ENCODE results near the gene BHLHE40. TPM values are rescaled to one million over a fixed set of nuclear protein-coding genes. Genes with fewer than 3 reads are reported as not detected.
A peak's percentile ranks its signal among the peaks of the same experiment; 100 is the strongest.

BHLHE40 gene
- total RNA-seq, 1 experiment from 2014 or later = 81.6 TPM

GRCh38 chr3:4985330-4986174 lies 6.3 kb downstream of the BHLHE40 start:
- peak overlapping the region; percentile 46 for H3K27ac ChIP-seq (ENCODE audit: low read depth, low read length)
- H3K4me2 ChIP-seq (ENCODE audit: low read length) = peak overlapping the region; percentile 81
- H3K9me2 ChIP-seq (ENCODE audit: insufficient read depth) = no peaks in the 10 kb centered on the region
- H3K9ac ChIP-seq (ENCODE audit: low read length) = peak overlapping the region; percentile 64
- ChIA-PET RAD21 (ENCODE audit: low non-redundant PET in 1 of 2, low total read pairs in 2 of 2, uncharacterized antibody in 2 of 2, unreplicated experiment in 2 of 2) (no interaction called here), POLR2A (interaction anchor here (0.6 to 4.2 kb wide), 13 partner anchors 9 to 714 kb away, joined by 3 to 27 read pairs (median 6); no protein-coding TSS in a partner anchor), CTCF (interaction anchor here (0.9 to 2.8 kb wide), 6 partner anchors 8 to 72 kb away, joined by 3 to 20 read pairs (median 4); no protein-coding TSS in a partner anchor)
- H3K9me3 ChIP-seq (ENCODE audit: control insufficient read depth in 1 of 2, insufficient read depth in 1 of 2, low read depth in 1 of 2, low read length in 2 of 2) = no peaks in the 10 kb centered on the region
- H4K20me1 ChIP-seq (ENCODE audit: insufficient read depth) = peaks cover 12% of the 10 kb centered on the region; the same call in 1 of the 2 replicates
- peaks cover 33% of the 10 kb centered on the region for H3K79me2 ChIP-seq (ENCODE audit: insufficient read depth, low read length)
- H3K27me3 ChIP-seq (ENCODE audit: insufficient read depth, low read length) = no peaks in the 10 kb centered on the region
- DNase-seq (ENCODE audit: low read depth, low spot score) (peak; percentile 77), ATAC-seq (peak; percentile 12; the same call in 1 of the 2 replicates)
- no peak overlapping the region for H3K4me3 ChIP-seq (replicated peaks in 1 of 2; ENCODE audit: low read depth in 1 of 2, low read length in 2 of 2)
- H3K4me1 ChIP-seq (ENCODE audit: control insufficient read depth in 1 of 2, insufficient read depth in 2 of 2, low read length in 2 of 2) = peaks cover 77 to 99% of the 10 kb centered on the region in 2 experiments
- no TSS peak for BruUV-seq (replicated peaks)
- peaks cover 8 to 29% of the 10 kb centered on the region in 2 experiments; a peak in 3 of 4 replicates for H3K36me3 ChIP-seq (ENCODE audit: control insufficient read depth in 1 of 2, insufficient read depth in 2 of 2, low read length in 2 of 2)
- intact Hi-C loops (cut with micrococcal nuclease) = no loop called here
- no peak overlapping the region for H2AFZ ChIP-seq (ENCODE audit: low read depth, low read length, poor library complexity, severe bottlenecking)
- TF ChIP-seq ZBTB33 (IDR thresholded peaks at IDR 0.05; ENCODE audit: extremely low read depth, insufficient replicate concordance, low read length) (peak; percentile 52), ATF3 (IDR thresholded peaks at IDR 0.05) (no peak), POLR2AphosphoS5 (IDR thresholded peaks at IDR 0.05; ENCODE audit: low read depth, low read length) (peak; percentile 74), CBX3 (IDR thresholded peaks at IDR 0.05; ENCODE audit: low read depth) (no peak), REST (IDR thresholded peaks at IDR 0.05; ENCODE audit: low read depth) (no peak), YY1 (IDR thresholded peaks at IDR 0.05; ENCODE audit: extremely low read depth, insufficient replicate concordance, low read depth, low read length) (no peak), ELF1 (IDR thresholded peaks at IDR 0.05; ENCODE audit: borderline replicate concordance, low read depth) (no peak), ZFX (IDR thresholded peaks at IDR 0.05) (no peak), RAD21 (IDR thresholded peaks at IDR 0.05; ENCODE audit: low read depth) (no peak), CEBPB (IDR thresholded peaks at IDR 0.05; ENCODE audit: low read depth) (no peak), JUND (IDR thresholded peaks at IDR 0.05) (no peak)

Data from HCT116 (cell line).